ENCODE measurements around the gene TRIM63. TPM values are rescaled to one million over a fixed set of nuclear protein-coding genes. Genes with fewer than 3 reads are reported as not detected.
A peak's percentile ranks its signal among the peaks of the same experiment; 100 is the strongest.

Gene TRIM63
- total and polyA plus RNA-seq, 9 of the 15 experiments (the other 6 are each of a cell fraction or from before 2014, with no cell fraction given) = 0.08 to 0.57 (median 0.36) TPM

GRCh38 chr1:26112407-26112775 is 45.0 kb upstream of the TRIM63 start (continued):
- TF ChIP-seq ZBTB26 (CRISPR knock-in tag; IDR thresholded peaks at IDR 0.05) (0 out of 2 replicates have a peak, but pooled peaks have one; percentile 35), MECOM (CRISPR knock-in tag; IDR thresholded peaks at IDR 0.05) (0 out of 2 replicates have a peak, but pooled peaks have one; percentile 18), ELF2 (CRISPR knock-in tag; IDR thresholded peaks at IDR 0.05) (0 out of 2 replicates have a peak, but pooled peaks have one; percentile 20), E2F3 (CRISPR knock-in tag; IDR thresholded peaks at IDR 0.05) (0 out of 2 replicates have a peak, but pooled peaks have one; percentile 7), POLR2B (IDR thresholded peaks at IDR 0.05; ENCODE audit: low read depth, partially characterized antibody) (peak; percentile 45), PHB (CRISPR knock-in tag; IDR thresholded peaks at IDR 0.05) (peak; percentile 93; the same call in 1 of the 2 replicates), TAF15 (IDR thresholded peaks at IDR 0.05; ENCODE audit: low read depth, low read length) (no peak), ZKSCAN1 (IDR thresholded peaks at IDR 0.05; ENCODE audit: low read depth, low read length) (peak; percentile 6; the same call in 1 of the 2 replicates), ZNF431 (CRISPR knock-in tag; IDR thresholded peaks at IDR 0.05) (no peak), MLLT1 (IDR thresholded peaks at IDR 0.05) (peak in 1 of 2 experiments; percentile 65; a peak in 2 of 4 replicates), TARDBP (IDR thresholded peaks at IDR 0.05) (0 out of 2 replicates have a peak, but pooled peaks have one; percentile 3), FUS (optimal IDR thresholded peaks at IDR 0.05; ENCODE audit: low read depth, low read length) (no peak), ZNF232 (CRISPR knock-in tag; IDR thresholded peaks at IDR 0.05) (no peak), FOXA3 (CRISPR knock-in tag; conservative IDR thresholded peaks at IDR 0.05 in 1 of 2, IDR thresholded peaks at IDR 0.05 in 1 of 2) (peak in 1 of 2 experiments; percentile 21; a peak in 1 of 4 replicates), DLX4 (CRISPR knock-in tag; IDR thresholded peaks at IDR 0.05) (0 out of 2 replicates have a peak, but pooled peaks have one; percentile 33), ARHGAP35 (IDR thresholded peaks at IDR 0.05; ENCODE audit: partially characterized antibody) (no peak), NR1H2 (CRISPR knock-in tag; IDR thresholded peaks at IDR 0.05) (no peak), XRCC4 (IDR thresholded peaks at IDR 0.05; ENCODE audit: extremely low read depth, insufficient read depth, insufficient read length) (no peak), ZNF41 (CRISPR knock-in tag; conservative IDR thresholded peaks at IDR 0.05) (no peak), CGGBP1 (CRISPR knock-in tag; IDR thresholded peaks at IDR 0.05) (0 out of 2 replicates have a peak, but pooled peaks have one; percentile 15), ZZZ3 (IDR thresholded peaks at IDR 0.05) (no peak), TEAD4 (IDR thresholded peaks at IDR 0.05; ENCODE audit: low read length) (0 out of 2 replicates have a peak, but pooled peaks have one; percentile 18), TEAD4 (CRISPR knock-in tag; IDR thresholded peaks at IDR 0.05; ENCODE audit: borderline replicate concordance) (no peak), ZNF449 (CRISPR knock-in tag; IDR thresholded peaks at IDR 0.05) (no peak), NCOA1 (IDR thresholded peaks at IDR 0.05; ENCODE audit: low read depth) (no peak), TCF15 (CRISPR knock-in tag; IDR thresholded peaks at IDR 0.05) (peak; percentile 49; the same call in 1 of the 2 replicates), CC2D1A (IDR thresholded peaks at IDR 0.05) (no peak)
